Fibroblast of villous mesenchyme (primary cell): Measurements from ENCODE around the gene CACHD1. TPM values are rescaled to one million over a fixed set of nuclear protein-coding genes. Genes with fewer than 3 reads are reported as not detected.

ENCODE experiments used
- DNase-seq: peaks from one replicate; pipeline ENCODE4 v3.0.0-alpha.2; 2010; ENCODE audit warnings: low read depth
- H3K4me3 ChIP-seq: 2 replicates; pipeline ENCODE4 v1.5.1; 2011; ENCODE audit warnings: low read depth, mild to moderate bottlenecking, low read length
- CTCF ChIP-seq: IDR thresholded peaks from 2 replicates; pipeline ENCODE4 v1.5.1; 2012; ENCODE audit warnings: low read depth, mild to moderate bottlenecking, low read length; ENCODE audit not compliant: insufficient read depth
- total RNA-seq: library from RNA; depleted of rRNA; stranded (reverse); fragments of >200 nt; gene quantifications from 2 replicates; pipeline ENCODE4 v1.2.3, GENCODE V29; 2012

The CACHD1 gene
- total RNA-seq, 1 donor, result 11.2 TPM

DNA sequence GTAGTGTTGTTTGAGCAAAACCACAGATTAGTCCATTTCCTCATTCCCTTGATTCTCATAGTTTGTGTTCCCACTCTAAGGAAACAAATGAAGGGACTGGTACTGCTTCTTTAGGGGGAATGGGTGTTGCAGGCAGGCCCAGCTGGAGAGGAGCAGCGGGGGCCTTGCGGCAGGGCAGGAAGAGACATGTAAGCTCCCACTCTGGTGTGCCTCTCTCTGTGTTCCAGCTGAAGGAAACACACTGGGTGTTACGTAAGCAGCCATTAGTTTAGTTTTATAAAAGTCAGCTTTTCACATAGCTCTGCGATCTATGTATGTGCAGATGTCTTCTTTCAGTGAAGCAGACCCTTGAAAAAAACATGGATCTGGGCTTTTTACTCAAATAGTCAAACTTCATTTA lies 99.5 kb downstream of the CACHD1 start:
- no peak overlapping the region for H3K4me3 ChIP-seq
- no peak for TF ChIP-seq CTCF
- no peak for DNase-seq

DNA sequence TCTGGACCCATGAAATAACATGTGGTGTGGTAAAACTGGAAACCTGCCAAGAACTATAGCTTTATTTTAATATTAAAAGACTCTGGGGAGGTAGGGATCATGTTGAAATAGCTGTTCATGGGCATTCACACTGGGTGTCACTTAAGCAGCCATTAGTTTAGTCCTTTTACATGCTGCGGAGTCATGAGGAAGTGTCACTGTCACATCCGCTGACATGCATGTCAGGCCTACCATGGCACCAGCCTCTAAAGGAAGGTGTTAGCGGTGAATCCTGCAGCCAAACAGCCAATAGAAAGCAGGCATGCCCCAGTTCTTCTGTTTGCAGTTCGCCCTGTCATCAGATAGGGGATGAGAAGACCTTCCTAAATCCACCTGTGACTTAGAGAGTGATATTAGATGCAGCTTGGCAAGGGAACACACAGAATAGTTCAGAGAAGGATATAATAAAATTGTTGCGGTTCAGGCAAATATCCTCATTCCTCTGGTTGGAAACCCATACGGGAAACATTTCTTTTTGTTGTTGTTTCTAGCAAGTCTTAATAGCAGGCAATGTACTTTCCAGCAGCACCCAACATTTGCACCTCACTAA lies 100.4 kb downstream of the CACHD1 start:
- H3K4me3 ChIP-seq, result no peak overlapping the region
- no peak for TF ChIP-seq CTCF
- DNase-seq, result no peak

DNA sequence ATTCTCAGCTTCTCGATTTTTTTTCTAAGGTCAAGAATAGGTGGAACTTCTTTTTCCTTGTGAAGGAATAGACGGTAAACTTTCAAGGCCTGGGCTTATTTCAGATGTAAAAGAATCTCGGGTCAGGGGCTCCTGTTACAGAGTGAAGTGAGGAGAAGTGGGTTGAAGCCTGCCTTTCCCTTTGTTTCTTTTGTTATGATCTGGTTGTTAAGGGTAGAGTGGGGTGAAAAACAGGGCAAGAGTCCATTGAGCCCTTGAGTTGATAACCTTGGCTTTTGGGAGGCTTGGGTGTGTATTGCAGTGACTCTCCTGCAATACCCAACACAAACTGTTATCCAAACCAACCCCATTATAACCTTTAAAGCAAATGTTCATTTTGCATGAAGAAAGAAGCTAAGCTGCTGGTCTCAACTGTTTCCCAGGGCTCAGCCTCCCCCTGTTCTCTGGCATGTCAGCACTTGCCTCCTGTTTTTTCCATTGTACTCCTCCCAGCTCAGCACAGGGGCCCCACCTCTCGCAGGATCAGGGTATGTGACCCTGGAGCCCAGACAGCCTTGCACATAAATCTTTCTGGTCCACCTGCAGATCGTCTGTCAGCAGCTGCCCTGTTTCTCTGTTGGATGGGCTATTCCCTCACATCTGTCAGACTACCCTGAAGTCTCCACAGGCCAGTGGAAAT lies 102.4 kb downstream of the CACHD1 start:
- TF ChIP-seq CTCF, result no peak
- DNase-seq, result no peak
- no peak overlapping the region for H3K4me3 ChIP-seq

GRCh38 chr1:64574301-64574700 lies 104.4 kb downstream of the CACHD1 start:
- no peak overlapping the region for H3K4me3 ChIP-seq
- no peak for TF ChIP-seq CTCF
- DNase-seq, result no peak

- no peak for TF ChIP-seq CTCF
- DNase-seq, result no peak
- H3K4me3 ChIP-seq, result no peak overlapping the region
Measured at GRCh38 chr1:64575881-64576676, 106.2 kb downstream of the CACHD1 start.

- DNase-seq, result no peak
- no peak for TF ChIP-seq CTCF
- H3K4me3 ChIP-seq, result no peak overlapping the region
Measured at GRCh38 chr1:64578270-64578973, 108.5 kb downstream of the CACHD1 start.
